GM19043 (cell line): ENCODE data around the gene NUTM1.
"Not testable (repeated sequence)": the region's sequence is repeated elsewhere in the genome, so short reads cannot be mapped to it uniquely, and the experiment has no call there.

ENCODE experiments used
- ATAC-seq: cut with Tn5 transposase; IDR thresholded peaks from one replicate; pipeline ENCODE4 v1.9.1; 2021; ENCODE audit warnings: low read depth; ENCODE audit not compliant: unreplicated experiment

The NUTM1 gene

GRCh38 chr15:34362047-34362773 lies 19.1 kb downstream of the NUTM1 start:
- ATAC-seq: no peak

GRCh38 chr15:34364041-34364440 lies 20.9 kb downstream of the NUTM1 start:
- no peak for ATAC-seq

DNA sequence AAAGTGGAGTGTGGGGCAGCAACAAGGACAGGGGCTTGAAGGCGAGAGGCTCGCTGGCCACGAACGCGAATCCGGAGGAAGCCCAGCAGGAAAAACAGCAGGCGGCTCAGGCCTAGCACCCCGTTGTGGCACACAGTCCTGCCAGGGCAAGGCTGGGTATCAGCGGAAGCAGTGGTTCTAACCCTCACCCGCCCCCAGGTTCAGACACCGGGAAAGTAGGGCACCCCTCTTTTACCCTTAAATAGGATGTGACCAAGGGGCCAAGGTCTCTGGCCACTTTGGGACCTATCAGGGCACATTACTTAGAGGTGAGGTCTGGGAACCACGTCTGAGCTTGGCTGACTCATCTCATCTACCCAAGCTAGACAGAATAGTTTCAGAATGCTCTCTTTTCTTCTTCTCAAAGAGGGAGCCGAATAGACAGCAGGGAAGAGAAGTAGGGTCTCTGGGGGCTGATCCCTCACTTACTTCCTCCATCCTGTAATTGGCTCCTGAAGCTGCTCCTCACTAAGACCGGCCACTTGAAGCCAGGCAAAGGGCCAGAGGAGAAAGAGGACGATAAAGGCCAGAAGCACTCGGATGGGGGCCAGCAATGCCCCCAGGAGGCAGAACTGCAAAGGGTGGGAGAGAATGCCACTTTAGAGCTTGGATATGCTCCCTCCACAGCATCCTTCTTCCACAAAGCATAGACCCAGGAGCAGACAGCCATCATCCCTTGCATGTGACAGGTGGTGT lies 22.1 kb downstream of the NUTM1 start:
- ATAC-seq: no peak

DNA sequence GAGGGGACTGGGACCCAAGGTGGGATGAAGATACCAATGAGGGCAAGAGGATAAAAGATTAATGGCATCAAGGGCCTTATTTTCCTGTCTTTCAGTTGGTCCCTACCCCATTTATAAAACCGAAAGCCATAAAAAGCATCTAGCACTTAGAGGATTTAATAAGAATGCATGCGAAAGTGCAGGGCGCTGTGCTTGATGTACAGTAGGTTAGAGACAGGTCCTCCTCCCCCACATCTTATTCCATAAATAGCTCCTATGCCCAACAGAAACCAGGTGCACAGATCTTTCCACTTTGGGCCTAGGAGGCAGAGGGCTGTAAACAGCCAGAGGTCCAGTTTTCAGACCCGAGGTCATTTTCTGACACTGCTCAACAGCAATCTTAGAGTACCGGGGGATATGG lies 22.7 kb downstream of the NUTM1 start:
- ATAC-seq: no peak

DNA sequence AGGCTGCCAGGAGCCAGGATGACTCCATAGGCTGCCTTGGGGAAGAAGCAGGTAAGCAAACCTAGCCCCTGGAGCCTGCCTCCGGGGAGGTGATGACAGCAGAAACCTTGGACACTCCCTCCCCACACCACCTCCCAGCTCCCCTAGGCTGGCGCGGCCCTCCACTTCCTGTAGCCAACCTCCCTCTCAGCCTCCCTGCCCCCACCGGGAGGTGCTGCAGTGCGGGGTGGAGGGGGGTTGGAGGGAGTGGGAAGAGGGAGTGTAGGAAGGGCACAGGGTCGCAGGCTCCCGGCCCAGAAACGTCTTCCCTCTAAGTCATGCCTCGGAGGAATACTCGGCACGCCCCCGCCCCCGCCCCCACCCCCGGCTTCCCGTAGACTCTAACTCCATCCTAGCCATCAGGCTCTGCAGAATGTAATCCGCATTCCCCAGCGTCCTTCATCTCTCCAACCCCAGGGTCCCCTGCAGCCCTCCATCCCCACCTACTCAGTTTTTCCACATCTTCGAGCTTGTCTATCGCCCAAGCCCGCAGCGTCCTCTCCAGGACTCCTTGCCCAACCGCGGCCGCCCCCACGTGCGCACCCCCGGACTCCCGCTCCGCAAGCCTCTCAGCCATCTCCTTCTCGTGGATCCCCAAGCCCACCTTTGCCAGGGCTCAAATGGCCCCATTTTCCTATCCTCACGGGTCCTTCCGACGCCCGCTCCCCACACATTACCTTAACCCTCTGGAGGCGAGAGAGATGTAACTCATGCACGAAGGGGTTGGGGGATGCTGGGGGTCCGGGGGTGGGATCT lies 23.4 kb downstream of the NUTM1 start:
- ATAC-seq: no peak

DNA sequence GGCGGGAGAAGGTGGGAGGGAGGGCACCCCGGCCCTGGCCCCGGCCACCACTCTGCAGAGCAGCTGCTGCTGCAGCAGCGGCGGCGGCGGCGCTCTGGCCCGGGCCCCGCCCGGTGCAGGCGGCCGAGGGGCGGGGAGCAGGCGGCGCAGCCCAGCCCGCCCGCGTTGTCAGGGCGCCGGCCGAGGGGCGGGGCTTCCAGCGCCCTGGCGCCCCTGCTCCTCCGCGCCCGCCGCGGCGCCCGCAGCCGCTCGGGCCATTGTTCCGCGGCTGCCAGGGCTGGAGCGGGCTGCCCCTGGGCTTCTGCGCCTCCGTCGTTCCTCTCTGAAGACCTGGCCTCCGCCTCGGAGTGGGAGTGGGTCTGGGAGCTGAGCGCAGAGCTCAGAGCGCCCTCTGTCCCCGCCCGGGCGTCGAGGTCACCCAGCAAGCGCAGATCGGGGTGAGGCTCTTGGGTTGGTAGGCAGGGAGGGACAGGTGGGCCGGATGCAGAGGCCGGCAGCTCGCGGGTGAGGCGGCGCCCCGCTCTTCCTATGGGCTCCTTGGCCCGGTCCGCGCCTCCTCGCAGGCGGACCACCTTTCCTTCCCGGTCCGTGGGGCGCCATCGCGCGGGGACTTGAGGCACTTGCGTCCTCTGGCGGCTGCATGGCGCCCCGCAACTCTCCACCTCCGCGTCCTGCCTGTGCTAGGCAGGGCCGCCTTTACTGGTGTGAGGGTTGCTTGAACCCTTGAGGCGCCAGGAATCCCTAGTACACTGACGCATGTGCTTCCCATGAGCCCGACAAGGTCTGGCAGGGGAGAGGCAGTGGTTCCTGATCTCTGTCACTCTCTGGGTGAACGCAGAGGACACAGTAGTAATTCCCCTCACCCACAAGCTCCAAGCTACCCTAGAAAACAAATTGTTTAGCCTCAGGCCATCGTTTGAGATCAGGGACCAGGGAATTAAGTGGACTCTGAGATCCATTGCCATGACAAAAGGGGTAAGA lies 24.3 kb downstream of the NUTM1 start, which contains the start of gene LPCAT4:
LPCAT4 (minus strand) TSS at position 96 of the 981 bp plus-strand sequence. CDS start 96 bp downstream, outside the sequence.
- ATAC-seq: peak; percentile 70

- no peak for ATAC-seq
Measured at GRCh38 chr15:34370129-34370528, 27.0 kb downstream of the NUTM1 start.

GRCh38 chr15:34370643-34371042 lies 27.5 kb downstream of the NUTM1 start:
- ATAC-seq: no peak

- ATAC-seq: no peak
Measured at GRCh38 chr15:34373951-34374350, 30.8 kb downstream of the NUTM1 start.

DNA sequence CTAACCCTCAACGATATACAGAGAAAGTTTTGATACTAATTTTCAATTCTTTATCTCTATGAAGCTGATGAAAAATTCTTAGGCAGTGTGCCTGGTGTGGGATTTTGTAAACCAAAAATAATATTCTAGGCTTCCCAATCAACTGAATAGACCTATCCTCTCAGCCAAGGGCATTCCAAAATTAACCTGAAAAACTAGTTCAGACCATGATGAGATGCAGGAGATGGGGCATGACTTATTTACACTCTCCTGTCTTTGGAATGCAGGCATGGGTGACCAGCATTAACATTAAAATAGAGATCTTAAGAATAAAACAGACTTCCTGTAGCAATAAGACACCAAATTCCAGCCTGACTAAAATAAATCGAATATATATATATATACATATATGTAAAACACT lies 31.7 kb downstream of the NUTM1 start:
- no peak for ATAC-seq

- not testable (repeated sequence) for ATAC-seq
Measured at GRCh38 chr15:34375541-34375940, 32.4 kb downstream of the NUTM1 start.

DNA sequence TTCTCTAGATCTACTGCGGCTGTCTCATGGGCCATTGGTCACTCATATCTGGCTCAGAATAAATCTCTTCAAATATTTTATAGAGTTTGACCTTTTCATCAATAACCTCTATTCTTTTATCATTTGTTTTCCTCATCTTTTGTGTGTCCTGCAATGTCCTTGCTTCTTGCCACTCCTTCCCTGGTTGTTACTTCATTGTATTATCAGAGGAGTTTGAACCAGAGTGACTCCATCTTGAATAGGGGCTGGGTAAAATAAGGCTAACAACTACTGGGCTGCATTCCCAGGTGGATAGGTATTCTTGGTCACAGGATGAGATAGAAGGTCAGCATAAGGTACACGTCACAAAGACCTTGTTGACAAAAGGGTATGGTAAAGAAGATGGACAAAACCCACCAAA lies 33.7 kb downstream of the NUTM1 start:
- no peak for ATAC-seq

DNA sequence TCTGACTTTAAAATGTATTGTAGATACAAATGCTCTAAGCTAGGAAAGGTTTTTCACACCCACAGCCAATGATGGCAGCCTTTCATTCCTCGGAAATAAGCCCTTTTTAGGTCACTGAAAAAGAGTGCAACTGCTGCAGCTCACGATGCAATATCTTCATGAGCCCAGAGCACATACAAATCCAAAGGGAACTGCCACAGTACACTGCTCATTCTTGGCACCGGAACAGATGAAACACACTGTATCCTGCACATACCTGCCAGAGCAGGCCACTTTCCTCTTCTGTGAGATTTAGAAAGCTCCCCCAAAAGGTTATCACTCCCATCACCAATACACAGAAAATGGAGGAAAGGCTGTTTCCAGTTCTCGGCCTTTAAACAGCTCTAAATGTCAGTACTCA lies 37.4 kb downstream of the NUTM1 start:
- ATAC-seq: not testable (repeated sequence)

- not testable (repeated sequence) for ATAC-seq
Measured at GRCh38 chr15:34381829-34382521, 38.9 kb downstream of the NUTM1 start.

- ATAC-seq: not testable (repeated sequence)
Measured at GRCh38 chr15:34389594-34390086, 46.5 kb downstream of the NUTM1 start.

- ATAC-seq: not testable (repeated sequence)
Measured at GRCh38 chr15:34392981-34393380, 49.9 kb downstream of the NUTM1 start.

DNA sequence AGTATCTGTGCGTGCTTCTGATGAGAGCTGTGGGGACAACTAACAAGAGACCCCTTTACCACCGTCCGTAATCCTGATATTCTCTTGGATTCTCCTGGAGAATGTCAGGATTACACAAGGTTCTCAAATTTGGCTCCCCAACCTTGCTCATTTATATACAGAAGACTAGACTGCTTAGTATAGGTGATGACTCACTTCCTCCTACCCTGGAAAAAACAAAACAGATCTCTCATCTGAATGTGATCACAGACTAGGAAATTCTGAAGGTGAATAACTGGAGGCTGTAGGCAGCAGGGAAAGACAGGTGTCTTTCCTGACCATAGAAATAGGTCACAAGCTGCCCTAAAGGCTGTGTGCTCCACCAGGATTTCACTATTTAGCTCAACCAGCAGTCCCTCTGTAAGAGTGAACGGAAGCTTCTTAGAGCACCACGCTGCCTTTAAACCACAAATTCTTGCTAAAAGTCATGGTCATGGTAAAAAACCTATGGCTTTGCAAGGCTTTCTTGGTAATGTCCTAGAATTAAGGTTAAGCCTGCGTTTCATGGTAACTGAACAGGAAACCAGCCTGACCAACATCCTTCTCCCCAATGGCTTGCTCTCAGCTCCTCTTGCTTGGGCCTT lies 54.6 kb downstream of the NUTM1 start:
- not testable (repeated sequence) for ATAC-seq

GRCh38 chr15:34403160-34403598 lies 60.1 kb downstream of the NUTM1 start:
- peak; percentile 65 for ATAC-seq

- ATAC-seq: peak; percentile 49
Measured at GRCh38 chr15:34403899-34404298, 60.8 kb downstream of the NUTM1 start.
